Hematopoietic multipotent progenitor cell treated with erythropoietin and hydrocortisone succinate and interleukin-3 and kit ligand, for 8 days (in vitro differentiated cells): ENCODE measurements around the gene RNF182.
"Not testable (repeated sequence)": the region's sequence is repeated elsewhere in the genome, so short reads cannot be mapped to it uniquely, and the experiment has no call there.

Experiments used
- DNase-seq: peaks from one replicate; pipeline ENCODE4 v3.0.0-alpha.2; 2015

The RNF182 gene

DNA sequence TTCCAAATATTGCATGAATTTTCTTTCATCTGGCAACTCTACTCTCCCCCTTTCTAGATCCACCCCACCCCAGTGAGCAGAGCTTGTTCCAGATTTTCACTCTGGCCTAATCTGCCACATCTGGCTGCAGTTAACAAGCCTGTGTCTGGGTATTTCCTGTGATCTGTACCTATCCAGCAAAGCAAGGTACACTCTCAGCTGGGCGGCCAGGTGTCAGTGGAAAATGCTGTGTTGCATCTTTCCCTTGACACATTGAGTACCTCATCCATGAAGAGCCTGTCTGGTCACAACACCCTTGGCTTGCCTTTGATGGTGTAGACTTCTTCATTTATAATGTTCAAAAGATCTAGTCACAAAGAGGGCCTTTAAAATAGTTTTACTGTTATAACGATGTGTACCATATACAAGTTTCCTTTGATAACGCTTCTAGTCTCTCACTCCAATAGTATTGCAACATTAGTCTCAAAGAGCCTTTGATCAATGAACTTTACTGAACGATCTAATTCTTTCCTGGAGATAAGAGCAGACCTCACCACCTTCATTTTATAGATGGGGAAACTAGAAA, 6.0 kb upstream of the RNF182 start:
- no peak for DNase-seq

DNA sequence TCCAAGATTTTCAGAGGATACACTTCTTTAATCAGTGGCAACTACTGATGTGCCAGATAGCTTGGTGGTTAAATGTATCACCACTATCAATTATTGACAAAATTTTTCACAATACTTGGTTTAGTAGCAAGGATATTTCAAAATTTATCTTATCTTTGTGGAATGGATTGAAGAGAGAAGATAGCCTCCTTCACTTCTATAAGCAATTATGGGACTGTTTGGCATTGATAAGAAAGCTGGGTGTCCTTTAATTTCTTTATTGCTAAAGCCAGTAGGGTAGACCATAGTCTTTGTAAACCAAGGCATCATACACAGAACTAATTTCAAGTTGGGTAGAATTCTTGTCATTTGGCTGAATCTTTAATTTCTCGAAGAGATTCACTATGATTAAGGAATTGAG, 4.9 kb upstream of the RNF182 start:
- peak; percentile 34 for DNase-seq

DNA sequence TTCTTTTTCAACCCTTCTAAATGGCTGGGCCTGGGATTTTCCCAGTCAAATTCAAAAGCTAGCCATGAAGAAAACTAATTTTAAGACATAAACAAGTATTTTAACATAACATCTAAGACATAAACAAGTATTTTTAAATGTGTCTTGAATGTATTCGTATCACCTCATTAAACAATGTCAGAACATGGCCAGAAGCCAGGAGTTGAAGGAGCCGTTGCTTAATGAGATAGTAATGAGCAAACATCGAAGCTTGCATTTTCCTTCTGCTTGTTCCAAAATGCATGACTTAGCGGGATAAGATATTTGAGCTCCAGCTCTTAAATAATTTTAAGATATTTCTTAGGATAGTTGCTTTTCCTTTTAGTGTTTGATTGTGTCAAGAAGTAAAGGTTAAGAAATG, 4.2 kb upstream of the RNF182 start:
- peak; percentile 63 for DNase-seq

DNA sequence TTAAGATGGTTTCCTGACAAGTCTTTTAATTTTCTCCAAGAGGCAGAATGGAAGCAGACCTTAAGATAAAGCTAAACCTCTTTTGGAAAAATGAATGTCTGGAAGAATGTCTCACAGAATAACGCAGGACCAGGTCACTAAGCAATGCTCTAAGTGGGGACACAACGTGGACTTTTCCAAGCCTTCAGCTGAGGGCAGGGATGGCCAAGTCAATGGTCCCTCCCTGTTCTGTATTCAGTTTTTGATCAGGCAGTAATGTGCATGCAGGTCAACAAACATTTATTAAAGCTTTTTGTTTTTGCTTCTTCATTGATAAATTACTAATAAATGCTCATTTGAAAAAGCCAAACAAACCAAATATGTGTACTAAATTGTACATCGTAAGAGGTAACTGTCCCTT, 2.0 kb upstream of the RNF182 start:
- no peak for DNase-seq

- DNase-seq = no peak
Measured at GRCh38 chr6:13923527-13924145, 1.1 kb upstream of the RNF182 start.

DNA sequence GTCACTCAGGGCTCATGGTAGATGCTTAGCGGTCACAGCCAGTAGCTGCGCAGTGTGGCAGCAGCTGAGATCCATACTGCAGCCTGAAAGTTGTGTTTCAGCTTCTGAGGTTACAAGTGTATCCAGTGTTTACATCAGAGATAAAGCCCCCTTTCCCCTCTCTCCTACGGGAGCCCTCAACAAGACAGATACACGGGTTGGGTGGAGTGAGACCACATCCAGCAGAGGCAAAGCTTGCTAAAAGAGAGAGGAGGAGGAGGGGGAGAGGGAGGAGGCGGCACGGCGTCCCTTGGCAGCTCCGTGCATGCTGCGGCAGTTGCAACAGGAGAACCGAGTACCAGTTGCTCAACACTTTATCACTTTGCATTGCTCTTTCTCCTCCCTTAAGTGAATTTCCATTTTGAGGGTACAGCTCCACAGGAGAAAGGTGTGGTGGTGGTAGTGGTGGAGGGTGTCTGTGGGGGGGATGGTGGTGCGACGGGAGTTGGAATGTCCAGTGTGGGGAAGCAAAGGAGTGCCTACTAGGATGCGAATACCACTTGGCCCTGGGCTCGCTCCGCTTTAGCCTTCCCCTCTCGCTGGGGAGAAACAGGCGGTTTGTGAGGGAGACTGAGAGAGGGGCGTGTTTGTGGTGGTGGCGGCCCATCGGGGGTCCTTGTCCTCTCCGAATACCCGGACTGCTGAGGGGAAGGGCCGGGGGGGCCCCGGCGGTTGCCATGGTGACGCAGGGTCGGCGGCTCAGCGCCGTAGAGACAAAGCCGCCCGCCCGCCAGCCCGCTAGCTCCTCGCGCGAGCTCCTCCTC, 405 bp upstream of the RNF182 start:
- peak; percentile 26 for DNase-seq

- DNase-seq = no peak
Measured at GRCh38 chr6:13926378-13926777, 1.6 kb downstream of the RNF182 start.

- no peak for DNase-seq
Measured at GRCh38 chr6:13927203-13927602, 2.5 kb downstream of the RNF182 start.

DNA sequence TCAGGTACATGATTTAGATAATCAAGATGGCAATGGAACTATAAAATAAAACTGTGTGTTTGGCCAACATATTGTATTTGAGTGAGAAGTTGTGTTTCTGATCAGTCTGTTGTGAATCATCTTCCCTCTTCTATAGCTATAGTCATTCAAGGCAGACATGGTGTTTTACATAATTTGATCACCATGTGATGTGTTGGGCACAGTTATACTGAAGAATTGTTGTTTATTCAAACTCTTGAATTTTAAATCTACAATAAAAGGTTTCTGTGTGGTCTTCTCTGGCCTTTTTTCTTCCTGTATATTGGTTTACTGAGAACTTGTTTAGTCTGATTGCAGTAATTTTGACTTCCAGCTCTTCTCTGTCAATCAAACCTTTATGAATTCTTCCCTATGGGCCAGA, 4.4 kb downstream of the RNF182 start:
- no peak for DNase-seq

GRCh38 chr6:13931797-13932402, 7.1 kb downstream of the RNF182 start:
- DNase-seq = no peak

DNA sequence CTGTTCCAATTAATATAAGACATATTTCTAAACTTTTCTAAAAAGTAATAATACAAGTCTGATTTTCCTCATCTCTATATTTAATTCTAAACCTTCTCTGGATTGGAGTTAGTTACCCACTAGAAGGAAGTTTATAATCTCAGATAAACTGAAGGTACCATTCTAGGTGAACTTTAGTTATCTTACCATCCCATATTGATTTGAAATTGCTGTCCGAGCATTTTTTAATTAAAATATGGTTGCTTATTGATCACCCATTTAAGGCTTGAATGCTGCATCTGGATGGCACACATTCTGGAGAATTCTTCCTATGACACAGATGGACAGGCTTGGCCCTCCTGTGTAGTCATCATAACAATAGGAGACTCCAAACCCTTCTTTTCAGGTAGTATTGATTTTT, 8.0 kb downstream of the RNF182 start:
- DNase-seq = no peak

- no peak for DNase-seq
Measured at GRCh38 chr6:13934721-13935120, 10.0 kb downstream of the RNF182 start.

DNA sequence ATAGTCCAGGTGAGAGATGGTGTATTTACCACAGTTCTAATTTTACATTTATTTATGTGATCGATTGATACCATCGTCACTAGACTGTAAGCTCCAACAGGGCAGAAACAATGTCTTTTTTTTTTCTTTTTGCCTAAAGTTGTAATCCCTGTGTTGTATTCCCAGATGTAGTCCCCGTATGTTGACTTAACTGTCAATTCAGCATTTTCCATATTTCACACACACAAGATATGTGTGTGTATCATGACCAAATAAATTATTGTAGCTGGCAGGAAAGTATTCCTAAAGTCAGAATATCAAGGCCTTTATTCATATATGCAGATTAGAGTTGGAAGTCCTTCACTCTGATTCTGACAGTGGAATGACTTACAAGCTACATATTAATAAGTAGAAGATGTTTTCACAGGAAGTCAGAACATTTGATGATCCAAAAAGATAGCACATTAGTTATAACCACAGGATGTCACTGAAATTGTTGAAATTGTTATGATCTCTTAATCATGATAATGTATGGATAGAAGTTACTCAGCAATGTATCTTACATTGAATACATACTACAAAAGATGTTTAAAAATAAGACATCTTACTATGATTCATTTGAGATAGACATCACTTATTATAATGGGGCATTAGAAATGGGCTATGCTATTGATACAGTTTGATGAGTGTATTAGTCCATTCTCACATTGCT, 10.6 kb downstream of the RNF182 start:
- DNase-seq = no peak

DNA sequence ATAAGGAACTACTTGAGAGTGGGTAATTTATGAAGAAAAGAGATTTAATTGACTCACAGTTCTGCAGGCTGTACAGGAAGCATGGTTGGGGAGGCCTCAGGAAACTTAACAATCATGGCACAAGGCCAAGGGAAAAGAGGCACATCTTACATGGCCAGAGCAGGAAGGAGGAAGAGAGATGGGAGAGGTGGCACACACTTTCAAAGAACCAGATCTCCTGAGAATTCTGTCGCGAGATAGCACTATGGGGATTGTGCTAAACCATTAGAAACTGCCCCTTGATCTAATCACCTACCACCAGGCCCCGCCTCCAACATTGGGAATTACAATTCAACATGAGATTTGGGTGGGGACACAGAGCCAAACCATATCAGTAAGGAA, 11.1 kb downstream of the RNF182 start:
- DNase-seq = not testable (repeated sequence)

DNA sequence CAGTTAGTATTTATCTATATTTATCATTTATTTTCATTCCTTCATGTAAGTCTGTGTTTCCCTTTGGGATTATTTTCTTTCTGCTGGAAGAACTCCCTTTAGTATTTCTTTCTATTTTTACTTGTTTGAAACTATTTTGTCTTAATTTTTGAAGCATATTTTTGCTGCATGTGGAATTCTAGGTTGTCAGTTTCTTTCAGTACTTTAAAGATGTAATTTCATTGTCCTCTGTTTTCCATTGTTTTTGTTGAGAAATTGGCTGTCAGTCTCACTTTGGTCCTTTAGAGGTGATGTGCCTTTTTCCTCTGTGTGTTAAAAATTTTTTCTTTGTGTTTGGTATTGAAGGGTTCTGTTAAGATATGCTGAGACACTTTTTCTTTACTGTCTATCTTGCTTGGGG, 17.1 kb downstream of the RNF182 start:
- no peak for DNase-seq

DNA sequence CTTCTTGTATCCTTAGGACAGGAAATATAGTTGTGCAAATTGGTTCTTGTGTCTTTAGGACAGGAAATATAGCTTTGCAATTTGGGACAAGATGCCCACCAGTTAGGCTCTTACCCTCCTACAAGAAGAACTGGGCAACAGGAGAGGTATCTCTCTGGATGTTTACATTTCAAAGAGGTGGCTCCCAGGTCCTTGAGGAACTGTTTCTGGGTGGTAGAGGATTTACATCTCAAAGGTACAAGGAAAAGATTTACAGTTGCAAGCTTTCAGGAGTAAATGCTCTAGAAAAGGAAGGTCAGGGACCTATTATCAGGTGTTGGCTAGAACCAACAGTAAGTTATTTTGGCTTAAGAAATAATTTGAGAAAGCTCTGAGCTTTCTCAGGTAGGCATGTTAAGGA, 19.2 kb downstream of the RNF182 start:
- DNase-seq = no peak

- no peak for DNase-seq
Measured at GRCh38 chr6:13946506-13946905, 21.8 kb downstream of the RNF182 start.

DNA sequence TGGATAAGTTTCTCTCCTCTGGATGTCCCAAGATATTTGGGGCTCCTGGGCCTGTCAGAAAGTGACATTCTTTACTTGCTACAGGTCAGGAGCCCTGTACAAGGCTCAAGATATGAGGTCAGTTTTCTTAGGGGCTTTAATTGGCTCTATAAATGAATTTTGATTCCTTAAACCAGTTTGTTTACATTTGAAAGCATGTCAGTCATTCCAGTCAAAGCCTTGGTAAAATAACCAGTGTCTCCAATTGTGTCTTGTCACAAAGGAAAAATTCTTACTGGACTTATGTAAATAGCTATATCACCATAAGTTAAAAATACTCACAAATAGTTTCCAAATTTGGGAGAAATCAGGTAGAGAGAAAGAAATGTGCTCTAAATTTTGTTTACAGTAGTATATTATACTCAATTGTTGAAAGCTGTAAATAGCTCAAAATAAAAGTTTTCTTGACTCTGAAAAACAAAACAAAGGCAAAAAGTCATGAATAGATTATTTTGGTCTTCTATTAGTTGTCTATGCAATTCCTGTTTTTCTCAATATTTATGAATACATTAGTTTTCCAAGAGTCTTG, 22.9 kb downstream of the RNF182 start:
- DNase-seq = no peak

DNA sequence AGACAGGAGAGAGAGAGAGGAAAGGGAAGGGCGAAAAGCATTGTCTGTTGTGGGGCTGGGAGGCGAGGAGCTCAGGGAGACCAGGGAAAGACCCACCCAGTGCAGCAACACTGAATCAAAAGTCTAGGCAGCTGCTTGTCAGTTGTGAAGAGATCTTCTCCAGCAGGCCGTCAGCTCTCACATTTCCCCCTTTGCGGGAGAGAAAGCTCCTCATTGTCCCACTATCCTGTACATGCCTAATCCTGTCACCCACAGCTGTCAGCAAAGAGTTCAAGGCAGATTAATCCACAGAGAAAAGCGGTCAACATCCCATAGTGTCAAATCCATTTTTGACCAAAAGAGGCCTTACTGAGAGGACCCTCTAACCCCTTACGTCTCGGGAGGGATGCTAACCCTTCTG, 27.3 kb downstream of the RNF182 start:
- DNase-seq = no peak

DNA sequence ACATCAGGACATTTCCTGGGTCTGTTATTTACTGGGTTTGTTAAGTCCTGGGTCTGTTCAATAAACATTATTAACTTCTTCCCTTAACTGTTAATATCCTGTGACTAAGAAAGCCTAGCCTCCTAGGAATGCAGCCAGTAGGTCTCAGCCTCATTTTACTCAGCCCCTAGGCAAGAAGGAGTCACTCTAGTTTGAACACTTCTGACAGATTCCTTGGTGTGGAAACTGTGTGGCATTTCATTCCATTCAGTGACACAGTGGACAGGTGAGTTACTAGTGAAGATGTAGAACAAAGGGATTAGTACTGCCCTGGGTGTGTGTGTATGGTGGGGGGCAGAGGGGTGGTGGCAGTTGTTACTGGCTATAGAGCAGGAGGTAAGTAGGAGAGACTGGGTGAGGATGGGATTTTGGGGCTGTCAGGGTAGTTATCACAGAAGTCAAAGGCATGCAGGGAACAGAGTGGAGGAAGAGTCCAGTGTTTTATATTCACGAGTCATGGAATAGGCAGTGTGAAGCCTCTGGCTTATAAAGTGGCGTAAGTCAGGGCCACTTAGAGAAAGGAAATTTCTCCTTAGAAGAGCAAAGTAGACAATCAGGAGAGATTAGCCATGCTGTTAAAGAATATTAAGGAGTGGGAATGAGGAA, 28.4 kb downstream of the RNF182 start:
- DNase-seq = no peak

DNA sequence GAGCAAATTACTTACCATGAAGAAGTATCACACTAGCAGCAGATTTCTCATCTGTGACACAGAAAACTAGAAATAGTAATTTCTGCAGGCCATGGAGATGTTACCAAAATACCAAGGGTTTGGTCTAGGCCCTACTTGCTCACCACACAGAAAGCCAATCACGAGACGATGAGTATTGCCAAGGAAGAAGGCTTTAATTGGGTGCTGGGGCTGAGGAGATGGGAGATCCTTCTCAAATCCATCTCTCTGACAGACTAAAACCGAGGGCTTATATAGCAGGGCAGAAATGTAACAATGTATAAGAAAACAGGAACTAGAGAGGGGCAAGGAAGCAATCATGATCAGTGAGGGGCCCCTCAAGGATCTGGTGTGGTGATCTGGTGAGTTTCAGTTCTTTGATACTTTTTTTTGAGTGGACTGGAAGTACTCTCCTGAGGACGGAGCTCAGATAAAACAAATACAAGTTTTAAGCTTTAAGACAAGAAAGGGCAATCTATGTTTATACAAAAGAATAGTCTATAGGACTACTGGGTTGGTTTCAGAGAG, 40.9 kb downstream of the RNF182 start:
- no peak for DNase-seq

DNA sequence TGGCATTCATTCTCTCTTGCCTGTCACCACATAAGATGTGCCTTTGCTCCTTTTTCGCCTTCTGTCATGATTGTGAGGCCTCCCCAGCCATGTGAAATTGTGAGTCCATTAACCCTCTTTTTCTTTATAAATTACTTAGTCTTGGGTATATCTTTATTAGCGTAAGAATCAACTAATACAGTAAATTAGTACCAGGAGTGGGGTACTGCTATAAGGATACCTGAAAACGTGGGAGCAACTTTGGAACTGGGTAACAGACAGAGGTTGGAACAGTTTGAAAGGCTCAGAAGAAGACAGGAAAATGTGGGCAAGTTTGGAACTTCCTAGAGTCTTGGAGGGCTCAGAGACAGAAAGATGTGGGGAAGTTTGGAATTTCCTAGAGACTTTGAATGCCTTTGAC, 46.6 kb downstream of the RNF182 start:
- DNase-seq = no peak
